ENCODE results near the gene INSIG1. TPM values are rescaled to one million over a fixed set of nuclear protein-coding genes. Genes with fewer than 3 reads are reported as not detected.

The INSIG1 gene
- total RNA-seq, 1 donor from 2014 or later = 88.8 TPM

DNA sequence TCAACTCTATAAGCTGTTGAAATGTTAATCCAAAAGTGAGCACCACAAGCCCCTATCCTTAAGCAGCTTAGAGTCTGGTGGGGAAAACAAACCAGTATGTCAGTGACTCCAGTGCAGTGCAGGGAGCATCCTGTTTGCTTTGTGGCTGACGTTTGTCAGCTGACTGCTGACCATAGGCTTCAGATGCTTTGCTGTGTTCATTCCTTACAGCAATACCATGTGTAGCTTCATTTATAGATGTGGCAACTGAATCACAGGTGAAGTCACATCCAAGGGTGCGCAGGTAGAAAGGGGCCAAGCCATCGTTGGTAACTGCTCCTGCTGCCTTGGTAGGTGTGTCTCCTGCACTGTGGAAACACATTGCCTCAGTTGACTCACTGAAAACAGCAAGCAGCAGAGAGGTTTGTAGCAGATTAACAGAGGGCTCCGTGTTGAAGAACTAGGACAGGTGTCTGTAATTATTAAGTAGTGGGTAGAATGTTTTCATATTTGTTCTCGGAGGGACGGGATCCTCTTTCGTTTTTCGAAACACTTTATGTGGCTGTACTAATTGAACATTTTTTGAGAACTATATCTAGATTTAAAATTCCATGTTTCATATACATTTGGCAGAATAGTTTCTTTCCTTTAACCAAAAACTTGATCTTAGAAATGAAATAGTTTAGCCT, 2.0 kb downstream of the INSIG1 start:
- intact Hi-C loops (cut with micrococcal nuclease) = loop anchor here (1.0 to 5.0 kb wide), 11 partner anchors 40 to 1624 kb away; partner anchors contain the start of genes HTR5A, LMBR1 and PAXIP1

GRCh38 chr7:155300641-155301452, 3.2 kb downstream of the INSIG1 start:
- intact Hi-C loops (cut with micrococcal nuclease) = no loop called here

GRCh38 chr7:155303039-155303593, 5.4 kb downstream of the INSIG1 start:
- intact Hi-C loops (cut with micrococcal nuclease) = no loop called here

GRCh38 chr7:155303897-155304296, 6.2 kb downstream of the INSIG1 start:
- intact Hi-C loops (cut with micrococcal nuclease) = no loop called here

DNA sequence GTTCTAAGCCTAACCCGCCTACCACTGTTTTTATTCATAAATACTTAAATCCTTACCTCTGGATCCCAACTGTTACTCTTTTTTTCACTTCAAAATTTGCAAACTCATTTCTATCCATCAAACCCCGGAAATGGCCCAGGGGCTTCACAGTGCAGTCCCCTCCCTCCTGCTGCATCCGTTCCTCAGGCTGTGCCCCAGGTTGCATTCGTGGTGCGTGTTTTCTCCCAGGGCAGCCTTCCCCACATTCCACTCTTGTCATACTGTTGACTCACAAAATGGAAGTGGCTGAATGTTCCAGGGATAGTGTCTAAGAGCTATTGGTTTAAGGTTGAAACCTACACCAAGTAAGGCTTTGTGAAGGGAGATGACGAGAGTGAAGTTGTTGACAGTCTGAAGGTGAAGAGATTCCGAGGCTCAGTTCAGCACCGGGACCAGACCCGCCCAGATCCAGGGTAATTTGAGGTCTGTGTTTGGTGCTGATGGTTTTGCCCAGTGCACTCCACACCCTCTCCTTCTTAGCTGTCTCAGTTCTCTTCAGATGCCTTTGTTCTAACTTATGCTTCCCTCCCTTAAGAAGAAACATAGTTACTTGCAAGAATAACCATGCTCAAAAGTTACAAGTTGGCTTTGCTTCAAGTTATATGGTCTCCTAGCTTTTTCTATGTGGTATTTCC, 7.7 kb downstream of the INSIG1 start:
- intact Hi-C loops (cut with micrococcal nuclease) = no loop called here

DNA sequence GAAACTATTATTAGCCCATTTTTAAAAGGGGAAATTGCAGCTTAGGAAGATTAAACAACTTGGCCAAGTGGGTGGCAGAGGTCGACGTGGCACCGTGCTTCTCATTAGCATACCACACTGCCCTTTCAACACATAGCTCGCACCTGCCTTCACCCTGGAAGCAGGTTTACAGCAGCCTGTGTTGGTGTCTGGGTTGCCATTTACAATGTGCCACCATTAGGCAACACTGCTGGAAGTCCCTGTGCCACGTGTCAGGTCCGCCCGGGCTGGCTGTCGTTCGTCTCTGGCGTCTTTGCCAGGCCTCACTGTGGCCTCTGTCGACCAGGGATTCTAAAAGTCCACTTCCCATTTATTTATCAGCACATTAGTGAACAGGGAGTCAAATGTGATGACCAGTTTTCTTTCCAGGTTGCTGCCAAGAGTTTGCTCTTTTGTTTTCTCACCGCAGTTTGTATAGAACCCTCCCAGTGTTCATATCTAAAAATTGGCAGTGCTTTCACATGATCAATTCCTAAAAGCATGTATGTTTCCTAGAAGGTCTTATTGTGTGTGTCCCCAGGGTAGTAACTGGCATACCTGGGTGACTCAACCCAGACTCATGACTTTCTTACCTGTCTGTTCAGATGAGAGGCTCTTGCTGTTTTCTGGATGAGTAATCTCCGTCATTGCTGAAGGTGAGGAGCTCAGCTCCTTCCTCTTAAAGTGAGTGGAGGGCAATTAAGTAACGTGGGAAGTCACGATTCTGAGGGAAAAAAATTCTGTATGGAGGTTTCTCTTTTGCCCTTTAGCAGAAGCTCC, 9.2 kb downstream of the INSIG1 start:
- intact Hi-C loops (cut with micrococcal nuclease) = no loop called here

DNA sequence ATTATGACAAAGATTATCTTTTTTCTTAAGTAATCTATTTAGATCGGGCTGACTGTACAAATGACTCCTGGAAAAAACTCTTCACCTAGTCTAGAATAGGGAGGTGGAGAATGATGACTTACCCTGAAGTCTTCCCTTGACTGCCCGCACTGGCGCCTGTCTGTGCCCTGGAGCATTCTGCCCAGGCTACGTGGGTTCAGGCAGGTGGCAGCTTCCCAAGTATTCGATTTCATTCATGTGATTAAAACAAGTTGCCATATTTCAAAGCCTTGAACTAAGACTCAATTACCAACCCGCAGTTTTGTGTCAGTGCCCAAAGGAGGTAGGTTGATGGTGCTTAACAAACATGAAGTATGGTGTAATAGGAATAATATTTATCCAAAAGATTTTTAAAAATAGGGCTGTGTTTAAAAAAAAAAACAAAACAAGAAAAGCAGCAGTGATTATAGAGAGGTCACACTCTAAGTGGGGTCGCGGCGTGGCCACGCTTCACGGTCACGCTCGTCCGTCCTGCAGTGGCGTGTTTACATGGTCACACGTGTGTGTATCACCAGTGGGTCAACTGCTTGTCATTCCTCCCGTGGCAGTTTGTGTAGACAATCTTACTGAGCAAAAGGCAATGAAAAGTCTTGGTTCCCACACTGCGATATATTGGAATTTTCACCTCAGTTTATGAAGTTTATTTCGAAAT, 10.8 kb downstream of the INSIG1 start:
- intact Hi-C loops (cut with micrococcal nuclease) = no loop called here

- intact Hi-C loops (cut with micrococcal nuclease) = no loop called here
Observed at GRCh38 chr7:155309021-155309338, 11.3 kb downstream of the INSIG1 start.

- intact Hi-C loops (cut with micrococcal nuclease) = no loop called here
Observed at GRCh38 chr7:155310425-155311114, 12.9 kb downstream of the INSIG1 start.

DNA sequence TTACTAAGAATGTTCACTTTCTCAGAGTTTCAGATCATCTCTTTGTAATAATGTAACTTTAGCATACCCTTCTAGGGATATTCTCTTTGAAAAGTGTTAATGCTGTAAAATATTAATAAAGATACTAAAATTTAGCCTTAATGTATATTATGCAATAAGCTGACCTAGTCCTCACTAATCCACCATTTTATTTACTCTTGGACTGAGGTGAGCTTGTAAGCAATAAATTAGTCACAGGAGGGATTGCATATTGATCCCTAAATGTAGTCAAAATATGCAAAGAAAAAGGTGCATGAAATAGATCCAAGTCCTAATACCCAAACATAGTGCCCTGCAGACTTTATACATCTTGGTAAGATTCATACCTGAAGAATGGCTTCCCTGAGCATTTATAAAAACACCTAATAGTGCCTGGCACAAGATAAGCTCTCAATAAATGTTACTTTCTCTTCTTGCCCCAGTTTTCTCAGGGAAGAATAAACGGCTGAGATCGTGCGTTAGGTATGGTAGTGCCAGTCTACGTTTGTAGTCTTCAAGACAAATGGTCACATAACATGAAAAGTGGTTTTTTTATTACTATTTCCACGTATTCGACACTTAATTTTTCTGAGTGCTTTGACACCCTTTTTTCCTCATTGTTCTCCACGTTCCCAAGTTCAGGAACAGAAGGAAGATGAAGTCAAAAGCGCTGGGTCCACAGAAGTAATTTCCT, 14.3 kb downstream of the INSIG1 start:
- intact Hi-C loops (cut with micrococcal nuclease) = no loop called here

DNA sequence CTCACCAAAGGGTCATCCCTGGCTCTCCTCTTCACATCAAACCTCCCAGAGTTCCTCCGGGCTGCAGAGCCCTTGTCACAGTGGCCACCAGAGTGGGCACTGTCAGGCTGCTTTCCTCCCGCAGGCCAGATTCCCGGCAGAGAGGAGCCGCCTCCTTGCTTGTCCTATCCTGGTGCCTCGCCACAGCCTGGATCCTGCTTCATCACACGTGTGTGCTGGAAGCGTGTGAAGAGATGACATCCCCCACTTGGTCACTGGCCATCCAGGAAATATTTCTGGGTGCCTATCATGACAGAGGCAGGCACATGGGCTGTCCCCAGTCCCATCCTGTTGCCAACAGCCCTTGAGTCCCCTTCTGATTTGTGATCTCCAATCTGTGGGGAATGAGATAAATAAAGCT, 15.0 kb downstream of the INSIG1 start:
- intact Hi-C loops (cut with micrococcal nuclease) = no loop called here

- intact Hi-C loops (cut with micrococcal nuclease) = no loop called here
Observed at GRCh38 chr7:155313096-155313495, 15.4 kb downstream of the INSIG1 start.

- intact Hi-C loops (cut with micrococcal nuclease) = no loop called here
Observed at GRCh38 chr7:155315977-155316376, 18.3 kb downstream of the INSIG1 start.

DNA sequence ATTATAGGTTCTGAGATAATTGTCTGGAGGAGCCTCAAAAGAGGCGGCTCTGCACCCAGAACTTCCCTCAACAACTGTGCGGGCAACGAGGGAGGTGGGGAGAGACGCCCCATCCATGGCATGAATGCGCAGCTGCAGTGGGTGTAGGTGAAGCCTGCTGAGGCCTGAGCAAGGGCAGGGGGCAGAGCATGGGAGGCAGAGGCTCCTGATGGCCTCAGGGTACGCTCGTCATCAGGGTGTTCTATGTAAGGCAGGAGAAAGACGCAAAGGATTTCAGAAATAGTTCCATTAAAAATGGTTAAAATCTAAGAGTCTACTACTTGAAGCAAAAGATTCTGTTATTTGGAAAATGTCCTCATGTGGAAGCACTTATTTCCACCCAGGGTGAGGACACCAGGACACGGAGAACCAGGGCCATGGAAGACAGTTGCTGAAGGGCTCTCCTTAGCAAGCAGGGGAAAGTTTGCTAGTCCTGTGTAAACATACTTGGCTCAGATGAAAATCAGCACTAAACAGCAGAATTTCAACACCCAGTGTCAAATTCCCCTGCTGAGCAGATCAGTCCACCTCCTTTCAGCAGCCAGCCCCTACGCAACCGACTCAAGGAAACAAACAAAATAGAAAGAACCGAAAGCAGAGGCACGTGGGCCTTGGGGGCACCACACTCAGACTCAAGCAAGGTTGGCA, 18.9 kb downstream of the INSIG1 start:
- intact Hi-C loops (cut with micrococcal nuclease) = no loop called here

- intact Hi-C loops (cut with micrococcal nuclease) = no loop called here
Observed at GRCh38 chr7:155317114-155317434, 19.4 kb downstream of the INSIG1 start.

DNA sequence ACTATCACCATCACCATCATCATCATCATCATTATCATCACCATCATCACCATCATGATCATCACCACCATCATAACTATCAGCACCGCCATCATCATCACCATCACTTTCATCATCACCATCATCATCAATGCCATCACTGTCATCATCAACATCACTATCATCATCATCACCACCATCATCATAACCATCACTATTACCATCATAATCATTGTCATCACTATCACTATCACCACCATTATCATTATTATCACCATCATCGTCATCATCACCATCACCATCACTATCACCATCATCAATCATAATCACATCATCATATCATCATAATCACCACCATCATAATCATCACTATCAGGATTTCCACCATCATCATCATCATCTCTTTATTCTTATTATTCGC, 20.6 kb downstream of the INSIG1 start:
- intact Hi-C loops (cut with micrococcal nuclease) = no loop called here

- intact Hi-C loops (cut with micrococcal nuclease) = no loop called here
Observed at GRCh38 chr7:155322530-155322929, 24.9 kb downstream of the INSIG1 start.

DNA sequence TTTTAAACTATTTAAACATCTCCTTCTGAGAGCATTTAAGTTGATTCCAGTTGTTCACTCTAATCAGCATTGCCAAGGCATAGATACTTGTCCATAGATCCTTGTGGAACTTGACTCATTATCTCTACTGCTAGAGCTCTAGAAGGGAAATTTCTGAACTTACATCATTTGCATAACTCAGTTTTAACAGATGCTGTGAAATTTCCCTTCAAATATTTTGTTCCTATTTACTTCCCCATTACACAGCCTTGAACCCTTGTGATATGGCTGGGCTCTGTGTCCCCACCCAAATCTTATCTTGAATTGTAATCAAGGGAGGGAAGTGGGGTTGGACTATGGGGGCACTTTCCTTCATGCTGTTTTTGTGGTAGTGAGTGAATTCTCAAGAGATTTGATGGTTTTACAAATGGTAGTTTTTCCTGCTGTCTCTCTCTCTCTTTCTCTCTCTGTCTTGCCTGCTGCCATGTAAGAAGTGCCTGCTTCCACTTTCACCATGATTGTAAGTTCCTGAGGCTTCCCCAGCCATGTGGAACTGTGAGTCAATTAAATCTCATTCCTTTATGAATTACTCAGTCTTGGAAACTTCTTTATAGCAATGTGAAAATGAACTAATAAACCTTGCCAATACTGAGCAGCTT, 25.4 kb downstream of the INSIG1 start:
- intact Hi-C loops (cut with micrococcal nuclease) = no loop called here
